HG02885 (cell line): ENCODE measurements around the gene CALML3.
"Not testable (repeated sequence)": the region's sequence is repeated elsewhere in the genome, so short reads cannot be mapped to it uniquely, and the experiment has no call there.

Source experiments
- ATAC-seq: cut with Tn5 transposase; IDR thresholded peaks from one replicate; pipeline ENCODE4 v1.9.1; 2021; ENCODE audit warnings: mild to moderate bottlenecking; ENCODE audit not compliant: unreplicated experiment, poor library complexity

Gene CALML3

DNA sequence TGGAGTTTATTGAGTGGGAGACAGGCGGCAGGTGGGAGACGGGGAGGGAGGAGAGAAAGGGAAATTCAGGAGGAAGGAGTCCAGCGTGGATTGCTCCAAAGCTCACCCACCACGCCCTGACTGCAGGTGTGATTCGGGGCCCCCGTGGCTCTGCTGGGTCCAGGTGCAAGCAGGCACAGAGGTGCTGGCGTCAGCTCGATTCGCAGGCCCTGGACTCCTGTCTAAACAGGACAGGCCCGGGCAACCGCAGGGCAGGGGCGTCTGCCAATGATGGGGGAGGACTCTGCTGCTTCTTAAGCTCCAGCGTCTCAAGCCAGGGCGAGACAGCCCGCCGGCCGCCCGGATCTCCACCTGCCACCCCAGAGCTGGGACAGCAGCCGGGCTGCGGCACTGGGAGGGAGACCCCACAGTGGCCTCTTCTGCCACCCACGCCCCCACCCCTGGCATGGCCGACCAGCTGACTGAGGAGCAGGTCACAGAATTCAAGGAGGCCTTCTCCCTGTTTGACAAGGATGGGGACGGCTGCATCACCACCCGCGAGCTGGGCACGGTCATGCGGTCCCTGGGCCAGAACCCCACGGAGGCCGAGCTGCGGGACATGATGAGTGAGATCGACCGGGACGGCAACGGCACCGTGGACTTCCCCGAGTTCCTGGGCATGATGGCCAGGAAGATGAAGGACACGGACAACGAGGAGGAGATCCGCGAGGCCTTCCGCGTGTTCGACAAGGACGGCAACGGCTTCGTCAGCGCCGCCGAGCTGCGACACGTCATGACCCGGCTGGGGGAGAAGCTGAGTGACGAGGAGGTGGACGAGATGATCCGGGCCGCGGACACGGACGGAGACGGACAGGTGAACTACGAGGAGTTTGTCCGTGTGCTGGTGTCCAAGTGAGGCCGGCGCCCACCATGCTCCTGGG is at the start of gene CALML3:
Gene CALML3 (plus strand): TSS at position 321 of the 920 bp plus-strand sequence. CDS start 125 bp downstream, at position 446.
- no peak for ATAC-seq

- not testable (repeated sequence) for ATAC-seq
Observed at GRCh38 chr10:5475088-5475487, 49.7 kb upstream of the CALML3 start.

DNA sequence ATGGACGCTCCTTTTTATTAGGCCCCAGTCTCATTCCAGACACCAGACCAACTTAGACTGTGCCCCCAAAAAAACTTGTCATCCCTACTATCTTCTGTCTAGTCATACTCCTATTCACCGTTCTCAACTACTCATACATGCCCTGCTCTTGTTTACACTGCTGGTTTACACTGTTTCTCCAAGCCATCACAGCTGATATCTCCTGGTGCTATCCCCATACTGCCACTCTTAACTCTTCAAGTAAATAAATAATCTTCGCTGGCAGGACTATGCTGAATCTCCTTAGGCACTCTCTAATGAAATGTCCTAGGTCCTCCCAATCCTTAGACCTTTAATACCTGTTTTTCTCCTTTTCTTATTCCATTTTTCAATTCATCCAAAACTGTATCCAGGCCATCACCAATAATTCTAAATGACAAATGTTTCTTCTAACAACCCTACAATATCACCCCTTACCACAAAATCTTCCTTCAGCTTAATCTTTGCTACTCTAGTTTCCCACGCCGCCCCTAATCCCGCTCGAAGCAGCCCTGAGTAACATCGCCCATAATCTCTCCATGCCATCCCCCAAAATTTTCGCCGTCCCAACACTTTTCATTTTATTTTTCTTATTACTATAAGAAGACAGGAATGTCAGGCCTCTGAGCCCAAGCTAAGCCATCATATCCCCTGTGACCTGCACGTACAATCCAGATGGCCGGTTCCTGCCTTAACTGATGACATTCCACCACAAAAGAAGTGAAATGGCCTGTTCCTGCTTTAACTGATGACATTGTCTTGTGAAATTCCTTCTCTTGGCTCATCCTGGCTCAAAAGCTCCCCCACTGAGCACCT is 48.6 kb upstream of the CALML3 start:
- ATAC-seq: not testable (repeated sequence)

DNA sequence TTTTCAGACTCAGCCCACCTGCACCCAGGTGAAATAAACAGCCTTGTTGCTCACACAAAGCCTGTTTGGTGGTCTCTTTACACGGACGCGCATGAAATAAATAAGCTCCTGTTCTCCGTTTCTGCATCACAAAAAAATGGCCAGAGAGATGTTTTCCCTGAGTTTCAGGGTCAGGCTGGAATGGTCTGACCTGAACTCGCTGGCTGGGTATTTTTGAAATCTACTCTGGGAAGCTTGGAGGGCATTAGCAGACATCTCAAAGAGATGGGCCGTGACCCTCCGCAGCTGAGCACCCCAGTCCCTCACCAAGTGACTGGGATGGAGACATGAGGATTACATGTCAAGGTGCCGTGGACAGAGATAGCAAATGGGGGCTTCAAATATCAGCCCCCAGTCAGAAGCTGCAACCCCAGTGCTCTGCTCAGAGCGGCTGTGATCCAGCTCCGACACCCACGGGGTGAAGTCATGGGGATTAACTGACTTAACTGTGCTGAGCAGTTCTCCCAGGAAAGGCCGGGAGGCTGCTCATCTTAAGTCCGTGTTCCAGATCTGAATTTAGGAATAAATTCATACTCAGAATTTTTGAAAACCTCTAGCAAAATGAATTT is 47.7 kb upstream of the CALML3 start:
- no peak for ATAC-seq

DNA sequence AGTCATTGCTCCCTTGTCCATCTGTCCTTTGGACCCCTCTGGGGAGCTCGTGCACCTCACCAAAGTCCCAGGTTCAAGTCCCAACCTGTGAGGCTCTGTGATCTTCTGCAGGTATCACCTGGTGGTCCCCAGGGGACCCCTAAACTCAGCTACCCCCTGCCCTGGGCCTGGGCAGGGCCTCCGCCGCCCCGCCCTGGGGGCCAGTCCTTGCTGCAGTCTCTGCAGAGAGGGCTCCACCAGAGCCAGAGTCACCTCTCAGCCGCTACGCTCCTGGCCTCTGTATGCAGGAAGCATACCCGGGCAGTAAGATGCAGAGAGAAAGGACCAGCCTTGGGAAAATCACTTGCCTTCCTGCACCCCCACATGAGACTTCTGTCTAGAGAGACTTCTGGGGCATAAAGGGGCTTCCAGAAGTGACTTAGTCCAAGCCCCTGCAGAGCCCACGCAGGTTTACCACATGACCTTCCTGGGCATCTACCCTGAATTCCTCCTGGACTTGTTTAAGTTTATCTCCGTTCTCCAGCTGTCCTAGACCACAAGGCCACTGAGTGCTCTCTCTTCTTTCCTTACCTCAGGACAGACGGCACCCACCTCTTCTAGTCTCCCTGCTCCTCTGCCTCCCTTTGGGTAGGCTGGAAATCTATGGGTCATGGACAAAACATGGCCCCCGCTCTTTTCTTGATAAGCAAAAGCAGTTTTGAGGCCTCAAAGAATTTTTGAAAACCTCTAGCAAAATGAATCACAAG is 46.6 kb upstream of the CALML3 start:
- no peak for ATAC-seq

GRCh38 chr10:5478694-5479305 is 46.0 kb upstream of the CALML3 start:
- no peak for ATAC-seq

DNA sequence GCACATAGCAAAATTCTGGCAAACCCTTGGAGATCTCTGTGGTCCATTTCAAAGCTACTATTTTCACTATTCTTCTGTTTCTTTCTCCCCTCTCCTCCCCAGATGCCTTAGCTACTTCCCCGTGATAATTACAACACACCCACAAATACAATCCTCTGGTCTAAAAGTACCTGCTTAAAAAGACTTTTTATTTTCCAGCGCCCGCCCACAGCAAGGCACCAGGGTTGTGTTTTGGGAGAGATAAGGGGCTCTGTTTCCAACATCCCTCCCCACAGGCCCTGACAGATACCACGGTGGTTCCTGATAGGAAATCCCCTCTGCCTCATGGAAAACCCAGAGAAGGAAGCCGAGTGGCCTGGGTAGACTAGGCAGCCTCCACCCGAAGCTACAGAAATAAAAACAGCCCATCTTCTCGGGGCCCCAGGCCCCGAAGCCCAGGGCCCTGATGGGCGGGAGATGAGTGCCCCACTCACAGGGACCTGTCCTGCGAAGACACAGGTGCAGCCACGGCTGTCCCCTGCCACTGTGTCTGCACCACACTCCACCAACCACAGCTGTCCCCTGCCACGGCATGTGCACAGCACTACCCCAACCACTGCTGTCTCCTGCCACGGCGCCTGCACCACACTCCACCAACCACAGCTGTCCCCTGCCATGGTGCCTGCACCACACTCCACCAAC is 45.1 kb upstream of the CALML3 start:
- ATAC-seq: no peak

- ATAC-seq: no peak
Observed at GRCh38 chr10:5480162-5480941, 44.4 kb upstream of the CALML3 start.

GRCh38 chr10:5481121-5481520 is 43.6 kb upstream of the CALML3 start:
- ATAC-seq: no peak

DNA sequence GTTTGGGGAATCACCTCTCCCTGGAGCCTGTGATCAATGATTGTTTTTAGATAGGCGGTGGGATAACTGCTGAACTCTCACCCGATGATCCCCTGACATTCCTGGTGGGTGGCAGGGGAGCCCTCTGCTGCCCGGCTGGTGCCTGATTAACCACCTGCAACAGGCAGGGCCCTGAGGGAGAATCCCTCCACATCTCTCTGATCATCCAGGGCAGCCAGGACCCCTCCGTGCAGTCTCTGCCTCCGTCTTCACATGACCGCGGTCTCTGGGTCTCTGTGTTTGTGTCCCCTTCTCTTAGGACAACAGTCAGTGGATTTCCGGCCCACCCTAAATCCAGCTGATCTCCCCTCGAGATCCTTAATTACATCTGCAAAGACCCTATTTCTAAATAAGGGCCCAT is 42.7 kb upstream of the CALML3 start:
- ATAC-seq: no peak

DNA sequence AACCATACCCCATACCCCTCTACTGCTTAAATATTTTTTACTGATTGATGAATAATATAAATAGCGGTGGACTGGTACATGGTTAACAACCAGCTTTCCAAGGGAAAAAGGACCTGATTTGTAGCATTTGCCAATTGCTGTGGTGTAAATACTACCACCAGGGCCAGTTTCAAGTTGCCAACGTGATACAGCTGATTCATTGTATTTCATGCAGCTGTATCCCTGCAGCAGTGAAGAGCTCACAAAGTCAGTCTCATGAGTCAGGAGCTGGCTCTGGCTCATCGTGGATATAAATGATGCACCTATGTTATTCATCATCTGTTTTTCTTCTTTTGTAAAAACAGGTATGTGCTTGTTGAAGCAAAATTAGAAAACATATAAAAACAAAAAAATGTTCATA is 40.6 kb upstream of the CALML3 start:
- no peak for ATAC-seq

DNA sequence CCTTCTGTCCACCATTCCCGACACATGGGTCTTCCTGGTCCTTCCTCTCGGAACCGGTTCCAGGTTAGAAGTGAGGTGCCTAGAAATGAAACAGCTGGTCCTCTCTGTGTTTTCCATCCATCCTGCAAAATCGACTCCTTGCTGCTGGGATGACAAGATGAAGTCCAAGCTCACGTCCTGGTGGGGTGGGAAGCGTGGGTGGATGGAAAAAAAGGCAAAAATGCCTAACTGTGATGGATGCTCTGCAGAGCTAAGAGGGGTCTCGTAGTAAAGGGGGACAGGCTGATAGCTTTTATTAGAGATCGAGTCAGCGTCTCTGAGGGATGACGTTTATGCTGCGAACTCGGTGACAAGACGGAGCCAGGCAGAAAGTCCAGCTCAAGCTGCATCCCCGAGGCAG is 39.5 kb upstream of the CALML3 start:
- no peak for ATAC-seq

DNA sequence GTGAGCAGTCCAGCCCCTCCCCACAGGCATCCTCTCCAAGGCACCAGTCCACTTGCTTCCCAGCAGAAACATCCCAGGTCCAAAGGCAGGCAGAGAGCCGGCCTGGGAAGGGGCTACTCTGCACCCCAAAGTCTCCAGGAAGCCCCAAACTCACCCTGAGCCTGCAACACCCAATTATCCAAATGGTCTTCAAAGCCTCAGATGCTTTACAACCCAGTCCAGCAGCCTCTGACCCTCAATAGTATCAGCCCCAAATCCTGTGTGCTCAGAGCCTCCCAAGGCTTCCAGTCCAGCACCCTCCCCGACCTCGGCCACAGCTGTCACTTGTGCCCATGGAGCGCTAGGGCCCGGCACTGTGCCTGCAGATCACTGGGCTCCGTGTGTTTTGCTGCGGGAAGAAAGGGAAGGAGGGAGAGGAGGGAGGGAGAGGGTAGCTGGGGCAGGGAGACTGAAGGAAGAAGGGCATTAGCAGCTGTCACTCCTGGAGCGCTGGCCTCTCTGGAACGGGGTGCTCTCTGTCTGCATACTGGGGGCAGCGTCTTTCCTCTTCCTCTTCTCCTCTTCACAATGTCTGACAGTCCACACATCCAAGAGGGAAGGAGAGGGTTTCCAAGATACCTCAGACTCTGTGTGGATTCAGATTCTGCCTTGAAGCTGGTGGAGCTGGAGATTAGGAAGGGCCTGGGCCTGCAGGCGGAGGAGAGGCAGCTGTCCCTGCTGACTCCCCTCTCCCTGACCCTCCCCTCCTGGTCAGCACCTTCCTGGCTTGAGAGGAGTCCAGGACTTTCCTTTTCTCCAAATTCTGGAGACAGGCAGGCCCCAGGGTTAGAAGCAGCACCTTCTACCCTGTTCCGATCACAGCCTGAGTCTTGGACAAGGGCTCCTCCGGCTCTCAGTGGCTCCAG is 38.6 kb upstream of the CALML3 start:
- ATAC-seq: no peak

- no peak for ATAC-seq
Observed at GRCh38 chr10:5486853-5487235, 37.9 kb upstream of the CALML3 start.

GRCh38 chr10:5488272-5489161 is 36.2 kb upstream of the CALML3 start:
- ATAC-seq: no peak

- no peak for ATAC-seq
Observed at GRCh38 chr10:5490032-5490431, 34.7 kb upstream of the CALML3 start.
